UCSD-AML1 (cell line): ENCODE results near the gene CHSY3.

Experiments used
- DNase-seq: peaks from one replicate; lab custom pipeline; 2025; ENCODE audit not compliant: unreplicated experiment; lab: John Stamatoyannopoulos, UW

Gene CHSY3

DNA sequence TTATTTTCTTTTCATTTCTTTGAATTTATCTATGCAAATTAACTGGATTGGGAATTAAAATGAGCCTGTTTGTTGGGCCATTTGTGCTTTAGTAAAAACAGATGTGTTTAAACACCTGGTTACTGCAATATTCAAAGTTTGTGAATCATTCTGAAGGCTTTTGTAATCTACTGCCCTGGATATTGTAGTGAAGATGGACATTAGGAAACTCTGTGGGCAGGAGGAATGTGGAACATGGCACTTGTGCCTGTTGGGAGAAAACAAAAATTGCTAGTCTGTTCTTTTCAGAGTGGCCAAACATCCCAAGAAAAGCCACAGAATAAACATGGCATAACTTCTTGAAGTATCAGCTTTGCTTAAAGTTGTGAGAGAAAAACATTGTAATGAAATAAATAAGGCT is 40.8 kb downstream of the CHSY3 start:
- DNase-seq: no peak

DNA sequence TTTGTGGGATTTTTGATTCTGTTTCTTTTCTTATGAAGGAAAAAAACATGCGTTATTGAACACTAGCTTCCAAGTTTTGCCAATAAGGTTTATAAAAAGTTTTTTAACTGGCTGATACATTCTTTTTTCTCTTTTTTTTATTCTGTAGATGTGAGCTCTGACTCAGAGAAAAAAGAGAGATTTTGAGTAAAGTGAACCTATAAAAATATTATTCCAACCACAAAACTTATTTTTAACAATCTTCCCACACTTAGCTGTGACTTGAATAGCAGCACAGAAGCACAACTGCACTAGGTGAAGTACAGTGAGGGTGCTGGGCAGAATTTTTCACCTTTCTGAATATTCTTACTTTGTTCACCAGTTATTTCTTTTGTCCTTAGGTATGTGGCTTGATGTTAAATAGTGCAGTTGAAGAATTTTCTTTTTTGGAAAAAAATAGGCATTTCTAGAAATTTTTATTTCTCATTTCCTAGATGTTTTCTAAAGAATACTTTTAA is 41.6 kb downstream of the CHSY3 start:
- no peak for DNase-seq

DNA sequence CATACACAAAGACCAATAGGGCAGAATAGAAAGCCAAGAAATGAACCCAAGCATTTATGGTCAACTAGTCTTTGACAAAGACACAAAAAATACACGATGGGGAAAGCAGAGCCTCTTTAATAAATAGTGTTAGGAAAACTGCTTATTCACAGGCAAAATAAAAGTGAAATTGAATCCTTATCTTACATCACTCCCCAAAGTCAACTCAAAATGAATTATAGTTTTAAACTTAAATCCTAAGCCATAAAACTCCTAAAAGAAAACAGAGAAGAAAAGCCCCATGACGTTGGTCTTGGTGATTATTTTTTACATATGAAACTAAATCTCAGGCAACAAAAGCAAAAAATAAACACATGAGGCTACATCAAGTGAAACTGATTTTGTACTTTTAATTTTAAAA is 46.8 kb downstream of the CHSY3 start:
- no peak for DNase-seq

GRCh38 chr5:129958581-129958980 is 54.3 kb downstream of the CHSY3 start:
- DNase-seq: no peak

- DNase-seq: no peak
These were observed 56.6 kb downstream of the CHSY3 start for GRCh38 chr5:129960831-129961230.

- no peak for DNase-seq
These were observed 58.2 kb downstream of the CHSY3 start for GRCh38 chr5:129962506-129962905.

GRCh38 chr5:129963359-129963758 is 59.1 kb downstream of the CHSY3 start:
- DNase-seq: no peak

GRCh38 chr5:129966071-129966470 is 61.8 kb downstream of the CHSY3 start:
- DNase-seq: no peak

DNA sequence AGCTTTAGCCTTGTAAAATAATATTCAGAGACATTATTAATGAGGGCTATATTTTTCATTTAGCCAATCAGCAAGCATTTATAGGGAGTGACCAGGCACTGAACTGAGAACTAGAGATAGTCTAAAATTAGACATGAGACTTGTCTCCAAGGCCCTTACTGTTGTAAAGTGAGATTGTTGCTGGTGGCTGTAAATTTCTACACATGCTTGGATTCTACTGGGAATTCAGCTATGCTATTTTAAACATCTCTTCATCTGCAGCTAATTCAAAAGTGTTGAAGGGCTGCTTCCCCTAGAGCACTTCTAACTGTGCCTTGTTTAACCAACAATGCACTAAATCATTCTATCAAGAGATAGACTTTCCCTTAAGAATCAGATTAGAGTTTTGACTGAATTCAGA is 67.4 kb downstream of the CHSY3 start:
- DNase-seq: no peak

GRCh38 chr5:129972465-129973141 is 68.3 kb downstream of the CHSY3 start:
- no peak for DNase-seq

- DNase-seq: no peak
These were observed 69.6 kb downstream of the CHSY3 start for GRCh38 chr5:129973716-129974426.

DNA sequence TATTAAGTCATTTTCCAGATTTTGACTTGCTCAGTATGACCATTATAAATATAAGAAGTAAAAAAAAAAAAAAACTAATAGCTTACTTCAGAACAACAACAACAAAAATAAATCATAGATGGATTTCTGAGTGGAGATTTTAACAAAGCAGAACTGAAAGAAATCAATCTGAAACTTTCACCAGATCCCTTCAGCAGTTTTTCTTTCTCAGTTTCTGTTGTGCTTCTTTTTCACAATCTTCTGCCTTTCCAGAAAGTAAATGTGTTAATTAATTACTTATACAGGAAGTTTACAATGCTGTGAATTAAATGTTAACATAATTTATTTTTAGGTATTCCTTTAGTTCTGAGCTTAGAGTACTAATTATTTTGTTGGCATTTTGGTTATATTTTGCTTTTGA is 73.5 kb downstream of the CHSY3 start:
- DNase-seq: no peak

GRCh38 chr5:129978270-129978669 is 74.0 kb downstream of the CHSY3 start:
- no peak for DNase-seq

DNA sequence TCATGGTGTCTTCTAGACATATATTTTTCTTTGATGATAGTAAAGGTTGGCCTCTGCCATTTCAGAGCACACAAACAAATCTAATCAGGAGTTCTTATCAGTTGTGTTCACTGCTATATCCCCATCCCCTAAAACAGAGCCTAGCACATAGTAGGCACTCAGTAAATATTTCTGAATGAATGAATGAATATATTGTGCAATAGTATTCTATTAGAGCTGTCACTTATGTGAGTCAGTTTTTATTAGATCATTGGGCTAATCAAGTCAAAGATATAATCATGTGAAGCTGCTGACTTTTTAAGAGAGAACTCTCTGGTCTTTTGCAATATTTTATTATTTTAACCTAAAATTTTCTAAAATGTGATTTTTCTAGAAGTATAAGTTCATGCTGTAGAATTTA is 84.2 kb downstream of the CHSY3 start:
- DNase-seq: no peak

GRCh38 chr5:129991780-129992179 is 87.5 kb downstream of the CHSY3 start:
- DNase-seq: no peak

- no peak for DNase-seq
These were observed 92.6 kb downstream of the CHSY3 start for GRCh38 chr5:129996896-129997295.

DNA sequence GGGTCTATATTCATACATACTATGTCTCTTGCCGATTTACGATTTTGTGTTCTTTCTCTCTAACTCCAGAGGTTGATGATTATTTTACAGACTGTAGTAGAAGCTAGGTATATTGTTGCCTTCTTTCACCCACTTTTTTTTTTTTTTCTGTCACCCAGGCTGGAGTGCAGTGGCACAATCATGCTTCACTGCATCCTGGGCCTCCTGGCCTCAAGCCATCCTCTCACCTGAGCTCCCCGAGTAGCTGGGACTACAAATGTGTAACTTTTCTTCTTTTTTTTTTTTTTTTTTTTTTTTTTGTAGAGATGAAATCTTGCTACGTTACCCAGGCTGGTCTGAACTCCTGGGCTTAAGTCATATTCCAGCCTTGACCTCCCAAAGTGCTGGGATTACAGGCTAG is 96.2 kb downstream of the CHSY3 start:
- DNase-seq: no peak

GRCh38 chr5:130002183-130002582 is 97.9 kb downstream of the CHSY3 start:
- DNase-seq: peak; percentile 5

DNA sequence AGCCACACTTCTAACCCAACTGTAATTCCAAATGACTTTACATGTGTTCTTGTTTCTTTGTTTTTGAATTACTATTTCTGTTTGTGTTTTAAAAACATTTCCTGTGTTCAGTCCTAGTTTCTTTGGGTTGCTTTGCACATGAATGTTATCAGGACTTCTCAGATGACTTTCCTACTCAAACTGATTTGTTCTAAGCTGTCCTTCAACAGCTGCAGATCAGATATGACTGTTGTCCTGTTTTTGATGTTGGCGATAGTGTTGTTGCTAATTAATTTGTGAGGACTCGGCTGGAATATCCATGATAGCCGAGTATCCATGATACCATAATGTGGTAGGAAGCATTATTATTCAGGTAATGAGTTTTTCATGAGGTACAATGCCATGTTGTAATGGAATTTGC is 98.6 kb downstream of the CHSY3 start:
- DNase-seq: no peak

GRCh38 chr5:130011986-130012385 is 107.7 kb downstream of the CHSY3 start:
- DNase-seq: no peak

DNA sequence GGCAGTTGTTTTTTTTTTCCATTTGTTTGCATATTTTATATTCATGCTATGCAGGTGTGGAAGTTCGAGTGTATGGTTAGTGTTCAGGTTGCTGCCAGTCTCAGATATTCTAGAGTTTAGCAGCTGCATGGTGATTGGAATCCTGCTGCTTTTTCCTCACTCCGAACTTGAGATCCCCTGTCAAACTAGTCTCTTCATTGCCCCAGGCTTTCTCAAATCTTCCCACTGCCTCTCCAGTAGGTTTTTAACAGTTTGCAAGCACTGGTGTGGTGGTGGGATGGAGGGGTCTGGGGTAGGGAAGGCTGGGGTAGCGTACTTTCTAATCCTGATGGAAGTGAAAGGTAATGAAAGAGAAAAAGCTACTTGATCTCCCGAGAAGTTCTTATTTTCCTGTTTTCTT is 112.9 kb downstream of the CHSY3 start:
- DNase-seq: no peak

DNA sequence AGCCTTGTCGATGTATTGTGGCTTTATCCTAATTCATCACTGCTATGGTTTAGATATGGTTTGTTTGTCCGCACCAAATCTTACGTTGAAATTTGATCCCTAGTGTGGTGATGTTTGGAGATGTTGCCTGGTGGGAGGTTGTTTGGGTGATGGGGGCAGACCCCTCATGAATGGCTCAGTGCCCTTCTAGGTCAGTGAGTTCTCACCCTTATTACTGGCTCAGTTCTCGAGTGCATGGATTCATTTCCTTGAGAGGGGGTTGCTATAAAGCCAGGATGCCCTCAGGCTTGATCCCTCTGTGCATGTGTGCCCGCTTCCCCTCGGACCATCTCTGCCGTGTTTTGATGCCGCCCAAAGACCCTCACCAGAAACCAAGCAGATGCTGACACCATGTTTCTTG is 114.4 kb downstream of the CHSY3 start:
- no peak for DNase-seq

DNA sequence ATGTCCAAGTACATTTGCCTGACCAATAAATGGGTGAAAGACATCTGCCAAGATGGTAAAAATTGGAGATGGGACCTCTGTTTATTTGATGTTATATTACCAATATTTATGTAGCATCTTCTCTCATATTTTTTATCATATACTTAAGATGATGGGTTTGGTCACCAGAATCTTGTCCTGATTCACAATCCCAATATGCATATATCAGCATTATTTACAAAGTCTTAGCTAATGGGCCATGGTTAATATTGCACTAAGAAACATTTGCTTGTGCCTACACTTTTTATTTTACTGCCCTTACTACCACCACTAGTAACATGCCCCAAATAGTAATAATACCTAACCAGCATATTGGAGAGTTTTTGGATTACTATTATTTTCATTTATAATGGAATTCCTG is 116.7 kb downstream of the CHSY3 start:
- no peak for DNase-seq
